ENCODE measurements around the gene CNBD2. TPM values are rescaled to one million over a fixed set of nuclear protein-coding genes. Genes with fewer than 3 reads are reported as not detected.
A peak's percentile ranks its signal among the peaks of the same experiment; 100 is the strongest.
"Not testable (repeated sequence)": the region's sequence is repeated elsewhere in the genome, so short reads cannot be mapped to it uniquely, and the experiment has no call there.

Gene CNBD2
- total RNA-seq, 1 experiment from 2014 or later: 5.0 TPM

- no peak overlapping the region for H3K4me3 Mint-ChIP-seq (ENCODE audit: low read depth, unreplicated experiment)
- intact Hi-C loops (cut with micrococcal nuclease; ENCODE audit: unreplicated experiment): no loop called here
- no peak for DNase-seq
- H3K9me3 Mint-ChIP-seq (ENCODE audit: low read depth, unreplicated experiment): no peaks in the 10 kb centered on the region
- peaks cover 21% of the 10 kb centered on the region for H3K36me3 Mint-ChIP-seq (ENCODE audit: insufficient read depth, unreplicated experiment)
- peaks cover 13% of the 10 kb centered on the region for H3K4me1 Mint-ChIP-seq (ENCODE audit: low read depth, unreplicated experiment)
- no TSS peak for BruUV-seq (replicated peaks)
- no peak for TF ChIP-seq CTCF (IDR thresholded peaks at IDR 0.05; ENCODE audit: unreplicated experiment)
- no peak overlapping the region for H3K27ac Mint-ChIP-seq (ENCODE audit: unreplicated experiment)
- CTCF ChIA-PET: interaction anchor here (1.3 kb wide), 1 partner anchor 45 kb away, joined by 13 read pairs; no protein-coding TSS in a partner anchor
- no peaks in the 10 kb centered on the region for H3K27me3 Mint-ChIP-seq (ENCODE audit: unreplicated experiment)
Measured at GRCh38 chr20:35947907-35948306, 20.5 kb upstream of the CNBD2 start.

DNA sequence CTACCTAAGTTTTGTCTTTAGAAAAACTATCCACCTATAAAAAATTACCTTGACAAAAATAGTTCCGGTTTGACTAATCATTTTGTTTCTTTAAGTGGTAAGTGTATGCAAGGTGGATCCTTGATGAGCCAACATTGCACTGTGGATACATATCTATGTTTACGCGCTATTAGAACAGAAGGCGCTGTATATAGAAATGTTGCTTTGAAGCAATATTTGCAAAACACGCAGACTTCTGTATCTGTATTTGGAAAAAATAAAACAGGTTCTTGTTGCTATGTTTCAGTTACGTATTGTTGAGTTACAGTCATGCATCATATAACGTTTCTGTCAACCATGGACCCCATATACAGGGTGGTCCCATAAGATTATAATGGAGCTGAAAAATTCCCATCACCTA, 18.3 kb upstream of the CNBD2 start:
- no peaks in the 10 kb centered on the region for H3K27me3 Mint-ChIP-seq (ENCODE audit: unreplicated experiment)
- no peak for TF ChIP-seq CTCF (IDR thresholded peaks at IDR 0.05; ENCODE audit: unreplicated experiment)
- intact Hi-C loops (cut with micrococcal nuclease; ENCODE audit: unreplicated experiment): no loop called here
- peaks cover 43% of the 10 kb centered on the region for H3K36me3 Mint-ChIP-seq (ENCODE audit: insufficient read depth, unreplicated experiment)
- CTCF ChIA-PET: no interaction called here
- H3K4me1 Mint-ChIP-seq (ENCODE audit: low read depth, unreplicated experiment): peaks cover 13% of the 10 kb centered on the region
- BruUV-seq (replicated peaks): no TSS peak
- H3K9me3 Mint-ChIP-seq (ENCODE audit: low read depth, unreplicated experiment): no peaks in the 10 kb centered on the region
- H3K27ac Mint-ChIP-seq (ENCODE audit: unreplicated experiment): no peak overlapping the region
- H3K4me3 Mint-ChIP-seq (ENCODE audit: low read depth, unreplicated experiment): no peak overlapping the region
- DNase-seq: no peak

DNA sequence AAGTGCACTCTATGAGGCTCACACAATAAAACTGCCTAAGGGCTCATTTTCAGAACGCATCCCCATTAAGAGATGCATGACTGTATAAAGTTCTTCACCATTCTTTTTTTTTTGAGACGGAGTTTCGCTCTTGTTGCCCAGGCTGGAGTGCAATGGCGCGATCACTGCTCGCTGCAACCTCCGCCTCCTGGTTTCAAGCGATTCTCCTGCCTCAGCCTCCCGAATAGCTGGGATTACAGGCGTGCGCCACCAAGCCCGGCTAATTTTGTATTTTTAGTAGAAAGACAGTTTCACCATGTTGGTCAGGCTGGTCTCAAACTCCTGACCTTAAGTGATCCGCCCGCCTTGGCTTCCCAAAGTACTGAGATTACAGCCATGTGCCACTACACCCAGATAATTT, 16.3 kb upstream of the CNBD2 start:
- DNase-seq; H3K9me3 Mint-ChIP-seq (ENCODE audit: low read depth, unreplicated experiment); intact Hi-C loops (cut with micrococcal nuclease; ENCODE audit: unreplicated experiment); BruUV-seq (replicated peaks); H3K27me3 Mint-ChIP-seq (ENCODE audit: unreplicated experiment); CTCF ChIA-PET: not testable (repeated sequence)
- Mint-ChIP-seq H3K36me3 (ENCODE audit: insufficient read depth, unreplicated experiment) (peaks cover 44% of the 10 kb centered on the region), H3K27ac (ENCODE audit: unreplicated experiment) (peak overlapping the region; percentile 88), H3K4me1 (ENCODE audit: low read depth, unreplicated experiment) (peaks cover 13% of the 10 kb centered on the region), H3K4me3 (ENCODE audit: low read depth, unreplicated experiment) (peak overlapping the region; percentile 99)

DNA sequence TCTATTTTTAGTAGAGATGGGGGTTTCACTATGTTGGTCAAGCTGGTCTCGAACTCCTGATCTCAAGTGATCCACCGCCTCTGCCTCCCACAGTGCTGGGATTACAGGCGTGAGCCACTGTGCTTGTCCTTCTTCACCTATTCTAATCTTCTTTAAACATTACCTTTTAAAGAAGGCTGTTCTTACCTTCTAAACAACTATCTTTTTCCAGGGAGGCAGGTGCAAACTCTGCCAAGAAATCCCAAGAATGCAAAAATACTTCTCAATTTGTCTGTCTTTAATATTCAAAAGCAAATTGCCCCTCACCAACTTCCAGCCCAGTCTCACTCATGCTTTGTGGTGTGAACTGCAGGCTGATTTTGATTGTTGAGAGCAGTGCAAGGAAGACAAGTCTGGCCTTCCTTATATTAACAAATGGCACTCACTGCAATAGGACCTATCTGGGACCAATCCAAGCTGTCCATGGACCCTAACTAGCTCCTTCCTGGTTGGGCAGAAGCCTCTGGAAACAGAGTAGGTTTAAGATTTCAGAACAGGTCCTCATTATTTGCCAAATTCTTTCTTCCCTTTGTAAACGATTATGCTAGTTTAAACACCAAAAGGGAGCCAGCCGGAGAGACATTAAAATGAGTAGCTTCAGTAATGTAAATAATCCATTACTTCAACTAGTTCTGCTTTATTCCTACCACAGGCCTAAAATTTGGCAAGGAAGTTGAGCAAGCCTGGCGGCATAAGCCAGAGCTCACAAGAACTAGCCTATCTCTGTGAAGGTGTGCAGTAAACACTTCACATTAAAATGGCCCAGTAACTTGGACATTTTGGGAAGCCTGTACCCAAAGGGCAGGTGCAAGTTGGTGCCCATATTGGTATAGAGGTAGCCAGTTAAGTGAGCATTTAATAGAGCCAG, 15.7 kb upstream of the CNBD2 start:
- no peak for TF ChIP-seq CTCF (IDR thresholded peaks at IDR 0.05; ENCODE audit: unreplicated experiment)
- peak overlapping the region; percentile 88 for H3K27ac Mint-ChIP-seq (ENCODE audit: unreplicated experiment)
- BruUV-seq (replicated peaks): no TSS peak
- peaks cover 41% of the 10 kb centered on the region for H3K36me3 Mint-ChIP-seq (ENCODE audit: insufficient read depth, unreplicated experiment)
- H3K4me3 Mint-ChIP-seq (ENCODE audit: low read depth, unreplicated experiment): peak overlapping the region; percentile 99
- DNase-seq: peak; percentile 26
- peaks cover 13% of the 10 kb centered on the region for H3K4me1 Mint-ChIP-seq (ENCODE audit: low read depth, unreplicated experiment)
- intact Hi-C loops (cut with micrococcal nuclease; ENCODE audit: unreplicated experiment): no loop called here
- H3K9me3 Mint-ChIP-seq (ENCODE audit: low read depth, unreplicated experiment): no peaks in the 10 kb centered on the region
- no peaks in the 10 kb centered on the region for H3K27me3 Mint-ChIP-seq (ENCODE audit: unreplicated experiment)
- CTCF ChIA-PET: interaction anchor here (2.3 to 2.5 kb wide), 2 partner anchors 186 to 250 kb away, joined by 16 to 24 read pairs; no protein-coding TSS in a partner anchor
